A549 (cell line): Measurements from ENCODE around the gene COL13A1. TPM values are rescaled to one million over a fixed set of nuclear protein-coding genes. Genes with fewer than 3 reads are reported as not detected.

Source experiments
- ATAC-seq, 2 experiments: fragments of 200-7000 bp in 1 of 2; fragments of >200 bp in 1 of 2; cut with Nextera tagmentation in 1 of 2; cut with Tn5 transposase in 1 of 2; 3 replicates each; pipeline versions ENCODE4 v1.8.0 to v1.9.1; 2018 to 2020; ENCODE audit warnings: mild to moderate bottlenecking in 1 of 2, moderate library complexity in 1 of 2
- CTCF ChIA-PET: fragments of 300-600 bp; sonication (Branson Sonifier 250); formaldehyde crosslinking; extraction: SDS; loops from one replicate; lab custom pipeline; 2021; ENCODE audit warnings: antibody characterized with exemption, inconsistent platforms; lab: Yijun Ruan, JAX
- POLR2A ChIA-PET: fragments of 350-600 bp; formaldehyde crosslinking; extraction: SDS; loops from one replicate; lab custom pipeline; 2021; ENCODE audit warnings: antibody characterized with exemption, inconsistent platforms; lab: Yijun Ruan, JAX
- DNase-seq, 2 experiments: peaks; one replicate each; pipeline versions ENCODE4 v3.0.0 to v3.0.0-alpha.2; 2011 to 2016; ENCODE audit warnings: low read depth in 1 of 2, low spot score in 1 of 2
- FAIRE-seq: peaks from 2 replicates; lab custom pipeline; 2011; peaks lifted over from hg19 to GRCh38; lab: Jason Lieb, UNC
- H3K27ac ChIP-seq, 2 experiments: fragments of >200 bp; sonication (Bioruptor Twin); formaldehyde crosslinking; 3 replicates each; pipeline ENCODE4 v1.5.1; 2016 to 2017
- H3K4me1 ChIP-seq: fragments of >200 bp; sonication (Bioruptor Twin); formaldehyde crosslinking; 3 replicates; pipeline ENCODE4 v1.6.1; 2016
- H3K4me2 ChIP-seq: fragments of >200 bp; sonication (Bioruptor Twin); formaldehyde crosslinking; 3 replicates; pipeline ENCODE4 v1.6.1; 2016
- H3K4me3 ChIP-seq: fragments of >200 bp; sonication (Bioruptor Twin); formaldehyde crosslinking; 3 replicates; pipeline ENCODE4 v1.5.1; 2016
- H3K9me3 ChIP-seq: fragments of >200 bp; sonication (Bioruptor Twin); formaldehyde crosslinking; 3 replicates; pipeline ENCODE4 v1.6.1; 2016
- BCL3 ChIP-seq: fragments of >200 bp; sonication (Bioruptor Twin); formaldehyde crosslinking; IDR thresholded peaks from 3 replicates; pipeline ENCODE4 v1.6.1; 2016
- CBX2 ChIP-seq: fragments of 200-600 bp; sonication (generic); IDR thresholded peaks from 2 replicates; pipeline ENCODE4 v1.6.1; 2016; ENCODE audit warnings: low read depth, mild to moderate bottlenecking, borderline replicate concordance
- CBX8 ChIP-seq: fragments of 200-600 bp; sonication (generic); IDR thresholded peaks from 2 replicates; pipeline ENCODE4 v1.6.1; 2016
- EHF ChIP-seq: fragments of 250-450 bp; sonication (Bioruptor Pico); IDR thresholded peaks from 2 replicates; pipeline ENCODE4 v1.5.0; 2020; ENCODE audit warnings: mild to moderate bottlenecking
- ELK1 ChIP-seq: fragments of 150-350 bp; IDR thresholded peaks from 2 replicates; pipeline ENCODE4 v1.6.1; 2014; ENCODE audit warnings: low read depth, mild to moderate bottlenecking, low read length
- EP300 ChIP-seq, 2 experiments: fragments of >200 bp; sonication (Bioruptor Twin); formaldehyde crosslinking; IDR thresholded peaks; 2 replicates in 1 of 2; 3 replicates in 1 of 2; pipeline ENCODE4 v1.6.1; 2016 to 2017
- ESRRA ChIP-seq: fragments of 150-350 bp; IDR thresholded peaks from 2 replicates; pipeline ENCODE4 v1.6.1; 2014; ENCODE audit warnings: mild to moderate bottlenecking, low read length, borderline replicate concordance
- FOSB ChIP-seq: fragments of 250-450 bp; sonication (Bioruptor Pico); IDR thresholded peaks from 2 replicates; pipeline ENCODE4 v1.5.0; 2020; ENCODE audit warnings: mild to moderate bottlenecking, moderate library complexity
- FOSL2 ChIP-seq, 2 experiments: fragments of 450-650 bp in 1 of 2; fragments of >200 bp in 1 of 2; sonication (Bioruptor Twin) in 1 of 2; formaldehyde crosslinking; IDR thresholded peaks; 2 replicates each; pipeline versions ENCODE4 v1.5.0 to v1.6.1; 2016 to 2020; ENCODE audit warnings: mild to moderate bottlenecking in 1 of 2, moderate library complexity in 1 of 2
- HDAC2 ChIP-seq: fragments of 200-600 bp; sonication (generic); IDR thresholded peaks from 2 replicates; pipeline ENCODE4 v1.6.1; 2016
- HEYL ChIP-seq: fragments of 250-450 bp; sonication (Bioruptor Pico); IDR thresholded peaks from 2 replicates; pipeline ENCODE4 v1.8.0; 2021; ENCODE audit warnings: mild to moderate bottlenecking, moderate library complexity
- HOXB13 ChIP-seq: fragments of 250-450 bp; sonication (Bioruptor Pico); IDR thresholded peaks from 2 replicates; pipeline ENCODE4 v1.5.0; 2020; ENCODE audit warnings: low read depth, mild to moderate bottlenecking, moderate library complexity
- HOXB5 ChIP-seq: fragments of 250-450 bp; sonication (Bioruptor Pico); IDR thresholded peaks from 2 replicates; pipeline ENCODE4 v1.5.0; 2020; ENCODE audit warnings: mild to moderate bottlenecking, moderate library complexity
- JUN ChIP-seq, 2 experiments: fragments of >200 bp; sonication (Bioruptor Twin); formaldehyde crosslinking; IDR thresholded peaks; 2 replicates in 1 of 2; 3 replicates in 1 of 2; pipeline ENCODE4 v1.6.1; 2016 to 2017
- NFE2L2 ChIP-seq: fragments of 150-350 bp; conservative IDR thresholded peaks from 2 replicates; pipeline ENCODE4 v1.6.1; 2014; ENCODE audit warnings: low read length
- NR3C1 ChIP-seq: fragments of >200 bp; sonication (Bioruptor Twin); formaldehyde crosslinking; IDR thresholded peaks from 3 replicates; pipeline ENCODE4 v1.6.1; 2017
- PHF8 ChIP-seq: fragments of 200-600 bp; sonication (generic); IDR thresholded peaks from 2 replicates; pipeline ENCODE4 v1.6.1; 2016; ENCODE audit warnings: low read depth, mild to moderate bottlenecking, antibody characterized with exemption, moderate library complexity, borderline replicate concordance
- POLR2A ChIP-seq: IDR thresholded peaks from 2 replicates; pipeline ENCODE4 v1.6.1; 2012; ENCODE audit warnings: mild to moderate bottlenecking, low read length
- RAD21 ChIP-seq, 2 experiments: fragments of >200 bp in 1 of 2; sonication (Bioruptor Twin) in 1 of 2; formaldehyde crosslinking in 1 of 2; IDR thresholded peaks in 1 of 2; conservative IDR thresholded peaks in 1 of 2; 2 replicates in 1 of 2; 3 replicates in 1 of 2; pipeline ENCODE4 v1.6.1; 2012 to 2018; ENCODE audit warnings: inconsistent platforms in 1 of 2
- RARB ChIP-seq: fragments of 250-450 bp; sonication (Bioruptor Pico); IDR thresholded peaks from 2 replicates; pipeline ENCODE4 v1.8.0; 2021; ENCODE audit warnings: mild to moderate bottlenecking, moderate library complexity
- RCOR1 ChIP-seq: fragments of 150-350 bp; IDR thresholded peaks from 2 replicates; pipeline ENCODE4 v1.6.1; 2014; ENCODE audit warnings: antibody characterized with exemption, low read length, low read depth
- RFX5 ChIP-seq: fragments of 450-650 bp; IDR thresholded peaks from 2 replicates; pipeline ENCODE4 v1.7.1; 2014; ENCODE audit warnings: antibody characterized with exemption, mild to moderate bottlenecking, moderate library complexity
- TFCP2L1 ChIP-seq: fragments of 250-450 bp; sonication (Bioruptor Pico); IDR thresholded peaks from 2 replicates; pipeline ENCODE4 v1.5.0; 2021; ENCODE audit warnings: mild to moderate bottlenecking
- ZSCAN20 ChIP-seq: fragments of 250-450 bp; sonication (Bioruptor Pico); IDR thresholded peaks from 2 replicates; pipeline ENCODE4 v1.8.0; 2022; ENCODE audit warnings: mild to moderate bottlenecking, moderate library complexity
- WGBS: methylation state at CpG from one replicate; pipeline ENCODE4 v1.1.6; 2017; ENCODE audit errors: missing lambda C conversion rate; 5-methylcytosine and 5-hydroxymethylcytosine counted together
- polyA plus RNA-seq, 4 experiments: library from polyadenylated mRNA; depleted of rRNA in 3 of 4; stranded (reverse); fragments of >200 nt; fragmentation: RNase III in 1 of 4; extraction: RNeasy Plus Mini Kit Qiagen cat#74134 plus additional on column Dnase treatment in 1 of 4; gene quantifications; 2 replicates in 3 of 4; 3 replicates in 1 of 4; pipeline ENCODE4 v1.2.3, GENCODE V29; 2011 to 2017
- TF ChIP-seq, protein P1 (sequence below): fragments of 450-650 bp; IDR thresholded peaks from 2 replicates; pipeline ENCODE4 v1.6.1; 2014; ENCODE audit warnings: antibody characterized with exemption
- TF ChIP-seq, protein P2 (sequence below): IDR thresholded peaks from 2 replicates; pipeline ENCODE4 v1.6.1; 2012
- TF ChIP-seq, protein P3 (sequence below): fragments of >200 bp; sonication (Bioruptor Twin); formaldehyde crosslinking; IDR thresholded peaks from 2 replicates; pipeline ENCODE4 v1.6.1; 2016

The COL13A1 gene
- polyA plus RNA-seq, 2 of the 4 experiments (the other 2 are of a cell fraction): 0.08 to 0.27 TPM

DNA sequence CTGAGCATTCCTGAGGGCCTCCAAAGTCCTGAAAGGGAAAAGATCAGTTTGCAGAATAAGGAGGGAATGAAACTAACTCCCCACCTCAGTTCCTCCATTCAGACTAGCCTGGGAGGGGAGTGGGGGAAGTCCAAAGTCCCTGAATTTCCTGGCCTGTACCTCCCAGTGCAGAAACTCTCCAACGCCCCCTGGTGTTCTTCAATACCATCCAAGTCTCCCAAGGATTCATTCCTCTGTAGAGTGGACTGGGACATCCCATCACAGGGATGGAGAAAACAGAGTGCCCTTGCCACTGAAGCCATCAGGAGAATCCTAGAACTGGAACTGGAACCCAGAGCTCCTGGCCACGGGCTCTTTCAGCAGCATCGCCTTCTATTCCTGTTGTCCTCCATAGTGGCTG is 1.6 kb upstream of the COL13A1 start (continued):
- no peak for TF ChIP-seq HOXB5 (CRISPR knock-in tag)
- TF ChIP-seq, protein P1, sequence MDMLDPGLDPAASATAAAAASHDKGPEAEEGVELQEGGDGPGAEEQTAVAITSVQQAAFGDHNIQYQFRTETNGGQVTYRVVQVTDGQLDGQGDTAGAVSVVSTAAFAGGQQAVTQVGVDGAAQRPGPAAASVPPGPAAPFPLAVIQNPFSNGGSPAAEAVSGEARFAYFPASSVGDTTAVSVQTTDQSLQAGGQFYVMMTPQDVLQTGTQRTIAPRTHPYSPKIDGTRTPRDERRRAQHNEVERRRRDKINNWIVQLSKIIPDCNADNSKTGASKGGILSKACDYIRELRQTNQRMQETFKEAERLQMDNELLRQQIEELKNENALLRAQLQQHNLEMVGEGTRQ: no peak
- no peak for TF ChIP-seq EHF (CRISPR knock-in tag)
- no peak for TF ChIP-seq TFCP2L1 (CRISPR knock-in tag)
- no peak for TF ChIP-seq NFE2L2
- TF ChIP-seq, protein P2, sequence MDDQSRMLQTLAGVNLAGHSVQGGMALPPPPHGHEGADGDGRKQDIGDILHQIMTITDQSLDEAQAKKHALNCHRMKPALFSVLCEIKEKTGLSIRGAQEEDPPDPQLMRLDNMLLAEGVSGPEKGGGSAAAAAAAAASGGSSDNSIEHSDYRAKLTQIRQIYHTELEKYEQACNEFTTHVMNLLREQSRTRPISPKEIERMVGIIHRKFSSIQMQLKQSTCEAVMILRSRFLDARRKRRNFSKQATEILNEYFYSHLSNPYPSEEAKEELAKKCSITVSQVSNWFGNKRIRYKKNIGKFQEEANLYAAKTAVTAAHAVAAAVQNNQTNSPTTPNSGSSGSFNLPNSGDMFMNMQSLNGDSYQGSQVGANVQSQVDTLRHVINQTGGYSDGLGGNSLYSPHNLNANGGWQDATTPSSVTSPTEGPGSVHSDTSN: no peak
- no peak for TF ChIP-seq HEYL (CRISPR knock-in tag)
- no peak for TF ChIP-seq RARB (CRISPR knock-in tag)
- no peak for TF ChIP-seq BCL3
- TF ChIP-seq FOSB (CRISPR knock-in tag): no peak
- TF ChIP-seq, all 56 proteins: peak for 3

GRCh38 chr10:69800665-69801064 is 1.0 kb upstream of the COL13A1 start:
- no peak overlapping the region; the same call in 2 of the 3 replicates for H3K4me2 ChIP-seq
- CTCF ChIA-PET: interaction anchor here (0.6 to 5.6 kb wide), 49 partner anchors 10 to 394 kb away, joined by 3 to 104 read pairs (median 5); no protein-coding TSS in a partner anchor
- H3K4me3 ChIP-seq: no peak overlapping the region
- H3K4me1 ChIP-seq: peaks cover 9% of the 10 kb centered on the region; the same call in 2 of the 3 replicates
- H3K9me3 ChIP-seq: peaks cover 7% of the 10 kb centered on the region
- TF ChIP-seq ESRRA: no peak
- TF ChIP-seq FOSL2 (IDR thresholded peaks at IDR 0.05): no peak
- no peak for TF ChIP-seq FOSL2 (CRISPR knock-in tag; IDR thresholded peaks at IDR 0.05)
- no peak for TF ChIP-seq ELK1
- TF ChIP-seq JUN (IDR thresholded peaks at IDR 0.05): no peak
- TF ChIP-seq EP300 (IDR thresholded peaks at IDR 0.05): no peak
- TF ChIP-seq POLR2A: no peak
- TF ChIP-seq NR3C1: no peak
- no peak for TF ChIP-seq PHF8
- TF ChIP-seq HOXB5 (CRISPR knock-in tag): no peak
- TF ChIP-seq CBX2: no peak
- no peak for TF ChIP-seq RAD21 (conservative IDR thresholded peaks at IDR 0.05 in 1 of 2, IDR thresholded peaks at IDR 0.05 in 1 of 2)
- no peak for TF ChIP-seq ZSCAN20 (CRISPR knock-in tag)
- TF ChIP-seq HOXB13: no peak
- TF ChIP-seq HDAC2: no peak
- TF ChIP-seq RCOR1: no peak
- no peak for TF ChIP-seq CBX8
- TF ChIP-seq, protein P3, sequence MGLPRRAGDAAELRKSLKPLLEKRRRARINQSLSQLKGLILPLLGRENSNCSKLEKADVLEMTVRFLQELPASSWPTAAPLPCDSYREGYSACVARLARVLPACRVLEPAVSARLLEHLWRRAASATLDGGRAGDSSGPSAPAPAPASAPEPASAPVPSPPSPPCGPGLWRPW: no peak
- TF ChIP-seq RFX5: no peak
- TF ChIP-seq, all 56 proteins: peak for 0
- DNase-seq: no peak
- 44% methylated on average over 2 of the region's 2 CpGs for WGBS
- FAIRE-seq: no peak
- H3K27ac ChIP-seq: no peak overlapping the region
- POLR2A ChIA-PET: no interaction called here
- ATAC-seq: no peak
